ENCODE measurements around the gene ATP5MC3.
"Not testable (repeated sequence)": the region's sequence is repeated elsewhere in the genome, so short reads cannot be mapped to it uniquely, and the experiment has no call there.

Gene ATP5MC3

DNA sequence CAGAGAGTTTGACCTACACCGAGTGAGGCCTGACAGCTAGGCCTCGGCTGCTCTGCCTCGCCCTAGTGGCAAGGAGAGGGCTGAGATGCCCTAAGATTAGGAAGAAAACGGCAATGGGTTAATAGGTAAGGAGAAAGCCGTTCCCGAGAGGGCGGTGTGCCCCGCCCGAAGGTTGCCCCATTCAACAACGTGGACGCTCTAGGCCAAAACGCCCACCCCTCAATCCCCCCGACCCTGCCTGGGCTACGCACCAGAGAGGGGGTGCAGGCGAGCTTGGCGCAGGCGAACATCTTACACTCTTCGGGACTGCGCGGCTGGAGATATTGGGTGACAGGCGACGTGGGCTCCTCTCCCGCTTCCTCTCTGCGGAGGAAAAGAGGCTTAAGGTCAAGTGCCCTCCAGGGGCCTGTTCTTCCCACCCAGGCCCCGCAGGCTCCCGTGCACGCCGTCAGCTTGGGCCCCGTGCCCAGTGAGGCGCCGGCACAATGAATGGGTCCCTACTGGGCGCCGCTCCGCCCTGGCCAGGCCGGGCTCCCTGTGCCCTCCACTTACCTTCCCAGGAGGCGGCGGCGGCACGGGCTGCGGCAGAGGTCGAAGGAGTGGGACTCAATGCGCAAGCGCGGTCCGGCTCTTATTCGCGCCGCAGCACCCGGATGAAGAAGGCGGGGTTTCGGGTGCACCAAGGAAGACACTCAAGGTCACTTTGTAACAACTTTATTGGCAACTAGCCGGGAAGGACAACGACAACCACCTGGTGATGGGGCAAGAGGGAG is at the start of gene ATP5MC3:
Gene ATP5MC3, minus strand, starts transcription at position 607 of the 773 bp plus-strand sequence. Its CDS starts 317 bp downstream, at position 290.
- FAIRE-seq, result peak; percentile 86

DNA sequence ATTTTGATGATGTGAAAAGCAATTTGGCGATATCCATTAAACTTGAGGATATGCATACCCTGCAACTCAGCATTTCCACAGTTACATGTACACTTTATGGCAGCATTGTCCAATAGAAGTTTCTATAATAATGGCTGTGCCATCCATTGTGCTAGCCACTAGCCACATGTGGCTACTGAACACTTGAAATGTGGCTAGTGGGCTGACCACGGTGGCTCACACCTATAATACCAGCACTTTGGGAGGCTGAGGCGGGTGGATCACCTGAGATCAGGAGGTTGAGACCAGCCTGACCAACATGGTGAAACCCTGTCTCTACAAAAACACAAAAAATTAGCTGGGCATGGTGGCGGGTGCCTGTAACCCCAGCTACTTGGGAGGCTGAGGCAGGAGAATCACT is 47.1 kb upstream of the ATP5MC3 start:
- not testable (repeated sequence) for FAIRE-seq; DNase-seq (ENCODE audit: insufficient read length, low spot score)

More for the DNA sequence above, at the start of gene ATP5MC3:
- TF ChIP-seq POLR2A (IDR thresholded peaks at IDR 0.05; ENCODE audit: low read depth, low read length), result peak; percentile 95
- DNase-seq (ENCODE audit: insufficient read length, low spot score), result peak; percentile 80

DNA sequence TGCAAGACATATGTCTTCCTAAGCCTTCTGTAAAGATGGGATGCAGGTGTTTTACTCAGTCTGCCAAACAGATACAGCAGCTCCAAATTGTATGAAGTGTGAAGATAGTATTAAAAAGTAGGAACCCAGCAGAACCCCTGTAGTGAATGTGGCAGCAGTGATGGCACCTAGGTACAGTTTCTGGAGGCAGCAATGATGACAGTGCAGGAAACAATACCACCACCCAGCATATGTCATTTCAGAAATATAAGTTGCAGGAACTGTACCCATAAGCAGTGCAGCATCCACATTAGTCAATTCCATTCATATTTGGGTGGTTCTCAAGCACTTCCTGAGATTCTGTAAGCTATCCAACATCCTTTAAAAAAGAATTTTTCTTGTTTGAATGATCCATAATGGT is 46.7 kb upstream of the ATP5MC3 start:
- DNase-seq (ENCODE audit: insufficient read length, low spot score), result no peak
- TF ChIP-seq POLR2A (IDR thresholded peaks at IDR 0.05; ENCODE audit: low read depth, low read length), result no peak
- FAIRE-seq, result no peak

DNA sequence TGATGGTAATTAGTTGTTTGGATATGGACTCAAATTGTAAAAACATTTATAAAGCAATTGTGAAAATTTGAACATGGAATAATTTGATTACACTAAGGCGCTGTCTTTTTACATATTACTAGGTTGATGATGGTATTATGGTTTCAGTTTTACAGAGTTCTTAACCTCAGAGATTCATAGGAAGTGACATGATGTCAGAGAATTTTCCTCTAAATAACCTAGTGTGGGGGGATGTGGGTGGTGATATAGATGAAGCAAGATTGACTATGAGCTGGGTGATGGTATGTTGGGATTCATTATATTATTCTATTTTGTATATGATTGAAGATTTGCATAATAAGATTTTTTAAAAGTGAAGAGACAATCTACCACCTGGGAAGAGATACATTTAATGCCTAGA is 45.9 kb upstream of the ATP5MC3 start:
- DNase-seq (ENCODE audit: insufficient read length, low spot score), result no peak
- no peak for TF ChIP-seq POLR2A (IDR thresholded peaks at IDR 0.05; ENCODE audit: low read depth, low read length)
- no peak for FAIRE-seq

DNA sequence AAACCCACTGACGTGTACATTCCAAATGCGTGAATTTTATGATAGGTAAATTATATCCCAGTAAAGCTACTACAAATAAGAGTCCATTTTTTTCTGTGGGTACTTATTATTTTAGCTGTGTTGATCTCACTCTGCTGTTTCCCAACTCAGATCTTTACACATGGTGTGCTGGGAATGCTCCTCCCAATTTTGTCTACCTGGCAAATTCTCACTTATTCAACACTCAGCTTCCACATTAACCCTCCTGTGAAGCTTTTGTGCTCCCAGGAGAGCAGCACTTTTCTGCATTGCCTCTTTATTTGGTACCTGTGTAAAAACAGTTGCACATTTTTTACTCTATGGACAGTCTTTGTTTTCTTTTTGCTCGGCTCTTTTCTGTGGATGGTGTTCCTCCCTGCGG is 38.6 kb upstream of the ATP5MC3 start:
- no peak for FAIRE-seq
- TF ChIP-seq POLR2A (IDR thresholded peaks at IDR 0.05; ENCODE audit: low read depth, low read length), result no peak

DNA sequence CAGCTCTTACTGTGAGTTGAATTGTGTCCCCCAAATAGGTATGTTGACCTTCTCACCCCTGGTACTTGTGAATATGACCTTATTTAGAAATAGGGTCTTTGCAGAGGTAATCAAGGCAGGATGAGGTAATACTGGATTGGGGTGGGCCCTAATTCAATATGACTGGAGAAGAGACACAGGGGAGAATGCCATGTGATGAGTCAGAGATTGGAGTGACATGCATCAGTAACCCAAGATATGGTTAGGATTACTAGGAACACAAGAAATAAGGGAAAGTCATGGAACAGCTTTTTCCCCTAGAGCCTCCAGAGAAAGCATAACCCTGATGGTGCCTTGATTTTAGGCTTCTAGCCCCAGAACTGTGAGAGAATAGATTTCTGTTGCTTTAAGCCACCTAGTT is 37.0 kb upstream of the ATP5MC3 start:
- DNase-seq (ENCODE audit: insufficient read length, low spot score) (no peak), FAIRE-seq (no peak)
- no peak for TF ChIP-seq POLR2A (IDR thresholded peaks at IDR 0.05; ENCODE audit: low read depth, low read length)

More for the DNA sequence above, 38.6 kb upstream of the ATP5MC3 start:
- DNase-seq (ENCODE audit: insufficient read length, low spot score), result no peak

DNA sequence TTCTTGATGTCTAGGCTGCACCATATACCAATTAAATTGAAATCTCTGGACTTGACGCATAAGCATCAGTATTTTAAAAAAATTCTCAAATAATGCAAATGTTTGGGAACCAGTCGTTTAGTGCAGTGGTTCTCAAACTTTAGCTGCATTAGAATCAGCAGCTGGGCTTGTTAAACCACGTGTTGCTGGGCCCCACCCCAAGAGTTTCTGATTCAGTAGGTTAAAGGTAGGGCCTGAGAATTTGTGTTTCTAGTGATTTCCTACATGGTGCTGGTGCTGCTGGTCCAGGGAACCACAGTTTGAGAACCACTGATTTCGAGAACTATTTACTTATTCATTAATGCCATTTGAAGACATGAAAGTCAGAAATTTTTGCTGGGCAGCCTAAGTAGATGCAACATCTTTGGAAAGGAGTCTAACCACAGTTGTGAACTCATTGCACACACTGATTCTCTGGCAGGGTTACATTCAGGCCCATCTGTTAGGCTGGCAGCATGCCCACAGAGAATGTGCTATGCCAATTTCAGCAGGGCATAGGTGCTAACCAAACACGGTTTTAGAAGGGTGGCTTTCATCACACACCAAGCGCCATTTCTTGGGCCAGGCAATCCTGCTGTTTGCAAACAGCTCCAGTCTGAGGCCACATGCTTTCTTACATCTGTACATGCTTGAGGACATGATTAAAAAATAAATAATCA is 26.4 kb upstream of the ATP5MC3 start:
- FAIRE-seq, result no peak

DNA sequence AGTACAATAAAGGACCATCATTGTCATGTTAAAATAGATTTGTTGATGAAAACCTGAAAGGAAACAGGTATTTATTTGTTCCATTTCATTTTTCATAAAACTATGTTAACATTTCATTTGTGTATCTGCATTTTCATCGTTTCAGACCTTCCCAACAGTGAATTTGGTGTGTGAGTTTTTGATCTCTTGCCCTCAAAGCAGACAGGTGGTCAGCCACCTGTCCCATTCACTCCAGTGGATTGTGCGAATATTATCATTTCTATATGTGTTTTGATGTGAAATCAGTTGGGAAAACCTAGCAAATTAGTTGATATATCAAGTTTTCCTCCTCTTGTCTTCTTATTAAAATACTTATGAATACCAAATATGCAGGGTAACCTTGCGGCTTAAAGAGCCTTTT is 25.4 kb upstream of the ATP5MC3 start:
- no peak for DNase-seq (ENCODE audit: insufficient read length, low spot score)
- TF ChIP-seq POLR2A (IDR thresholded peaks at IDR 0.05; ENCODE audit: low read depth, low read length), result no peak
- FAIRE-seq, result no peak

More for the DNA sequence above, 26.4 kb upstream of the ATP5MC3 start:
- DNase-seq (ENCODE audit: insufficient read length, low spot score), result no peak
- TF ChIP-seq POLR2A (IDR thresholded peaks at IDR 0.05; ENCODE audit: low read depth, low read length), result no peak

DNA sequence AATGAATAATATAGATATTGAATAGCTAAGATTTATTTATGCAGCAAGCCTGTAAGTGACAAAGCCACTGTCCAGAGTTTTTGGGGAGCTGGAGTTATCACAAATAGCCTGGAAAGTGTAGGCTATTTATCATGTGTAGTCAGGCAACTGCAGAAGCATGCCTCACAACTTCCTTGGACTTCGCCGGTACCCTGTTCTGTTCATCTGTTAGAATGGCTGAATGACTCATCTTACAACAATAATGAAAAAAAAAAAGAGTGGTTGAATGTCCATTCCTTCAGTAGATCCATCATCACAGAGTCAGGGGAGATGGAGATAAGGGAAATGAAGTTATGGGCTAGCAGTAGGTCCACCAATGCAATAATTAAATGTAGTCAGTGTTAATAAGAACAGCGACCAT is 24.0 kb upstream of the ATP5MC3 start:
- FAIRE-seq (peak; percentile 62), DNase-seq (ENCODE audit: insufficient read length, low spot score) (no peak)
- TF ChIP-seq POLR2A (IDR thresholded peaks at IDR 0.05; ENCODE audit: low read depth, low read length), result no peak

DNA sequence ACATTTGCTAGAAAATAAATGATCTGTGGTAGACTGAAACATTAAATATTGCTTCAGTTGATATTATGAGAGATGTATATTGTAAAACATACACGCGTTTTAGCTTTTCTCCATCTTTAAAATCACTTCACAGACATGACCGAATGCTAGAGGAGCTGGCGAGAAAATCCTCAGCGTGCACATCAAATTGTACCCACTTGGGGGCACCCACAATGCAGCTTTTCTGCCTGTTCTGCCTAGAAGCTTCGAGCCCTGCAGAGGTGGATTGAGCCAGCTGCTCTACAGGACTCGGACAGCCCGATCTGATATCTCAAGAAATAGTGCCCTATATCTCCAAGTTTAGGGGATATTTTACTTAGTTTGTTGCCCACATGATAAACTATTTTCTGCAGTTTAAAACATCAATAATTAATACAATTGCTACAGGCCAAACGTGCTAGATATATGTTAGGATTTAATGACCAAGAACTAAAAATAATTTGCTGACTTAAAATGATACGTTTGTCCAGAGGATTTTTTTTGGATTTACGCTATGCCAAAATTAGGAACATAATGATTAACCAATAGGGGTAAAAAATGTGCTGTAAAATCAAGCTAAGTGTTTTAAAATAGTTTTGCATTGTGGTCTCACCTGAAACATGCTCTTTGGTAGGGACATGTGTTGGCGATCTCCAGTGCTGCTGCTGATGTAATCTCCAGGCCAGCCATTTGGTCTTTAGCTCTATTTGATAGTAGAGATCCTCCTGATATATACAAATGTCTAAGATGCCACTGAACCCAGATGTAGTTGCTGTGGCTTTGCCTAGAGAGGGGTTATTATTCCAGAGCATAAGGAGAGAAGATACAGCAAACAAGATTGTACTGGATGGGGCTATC is 22.3 kb upstream of the ATP5MC3 start:
- FAIRE-seq, result peak; percentile 78
- TF ChIP-seq POLR2A (IDR thresholded peaks at IDR 0.05; ENCODE audit: low read depth, low read length), result no peak
- DNase-seq (ENCODE audit: insufficient read length, low spot score), result no peak

DNA sequence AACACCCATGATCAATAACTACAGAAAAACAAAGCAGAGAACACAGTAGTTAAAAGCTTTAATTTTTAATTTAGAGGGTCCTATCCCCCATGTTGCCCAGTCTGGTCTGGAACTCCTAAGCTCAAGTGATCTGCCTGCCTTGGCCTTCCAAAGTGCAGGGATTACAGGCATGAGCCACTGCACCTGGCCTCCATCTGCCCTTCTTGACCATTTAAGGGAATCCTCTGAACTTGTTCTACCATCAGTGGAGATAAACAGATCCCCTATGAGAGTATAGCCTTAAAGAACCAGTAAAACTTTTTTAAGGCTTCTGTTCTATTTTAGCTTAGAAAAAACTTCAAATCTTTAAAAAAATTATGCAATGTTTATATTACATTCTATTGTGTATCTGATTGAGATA is 13.5 kb upstream of the ATP5MC3 start:
- DNase-seq (ENCODE audit: insufficient read length, low spot score) (no peak), FAIRE-seq (no peak)
- TF ChIP-seq POLR2A (IDR thresholded peaks at IDR 0.05; ENCODE audit: low read depth, low read length), result no peak

DNA sequence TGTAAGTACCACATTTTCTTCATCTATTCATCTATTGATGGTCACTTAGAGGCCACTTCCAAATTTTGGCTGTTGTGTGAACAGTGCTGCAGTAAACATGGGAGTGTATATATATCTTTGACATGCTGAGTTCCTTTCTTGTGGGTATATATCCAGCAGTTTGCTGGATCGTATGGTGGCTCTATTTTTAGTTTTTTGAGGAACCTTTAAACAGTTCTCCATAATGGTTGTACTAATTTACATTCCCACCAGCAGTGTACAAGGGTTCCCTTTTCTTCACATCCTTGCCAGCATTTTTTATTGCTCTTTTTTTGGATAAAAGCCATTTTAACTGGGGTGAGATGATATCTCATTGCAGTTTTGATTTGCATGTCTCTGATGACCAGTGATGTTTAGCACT is 7.3 kb upstream of the ATP5MC3 start:
- FAIRE-seq (no peak), DNase-seq (ENCODE audit: insufficient read length, low spot score) (no peak)
- TF ChIP-seq POLR2A (IDR thresholded peaks at IDR 0.05; ENCODE audit: low read depth, low read length), result no peak

DNA sequence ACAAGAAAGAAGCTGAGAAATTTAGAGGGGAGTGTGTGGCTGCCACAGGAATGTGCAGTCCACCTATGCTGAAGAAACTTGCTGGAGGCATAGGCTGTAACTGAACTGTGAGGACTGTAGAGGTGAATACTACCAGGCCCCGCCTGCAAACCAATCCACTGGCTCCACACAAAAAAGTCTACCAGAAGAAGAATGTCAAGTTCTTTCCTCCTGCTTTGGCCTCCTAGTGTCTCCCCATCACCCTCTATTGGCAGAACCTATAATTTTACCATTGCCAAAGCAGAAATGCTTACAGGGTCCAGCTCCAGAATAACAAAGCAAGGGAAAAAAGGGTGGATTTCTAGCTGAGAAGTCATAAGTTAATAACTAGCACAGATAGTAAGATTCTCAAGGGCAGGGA is 5.9 kb upstream of the ATP5MC3 start:
- peak; percentile 36 for FAIRE-seq
- no peak for TF ChIP-seq POLR2A (IDR thresholded peaks at IDR 0.05; ENCODE audit: low read depth, low read length)
- DNase-seq (ENCODE audit: insufficient read length, low spot score), result no peak

DNA sequence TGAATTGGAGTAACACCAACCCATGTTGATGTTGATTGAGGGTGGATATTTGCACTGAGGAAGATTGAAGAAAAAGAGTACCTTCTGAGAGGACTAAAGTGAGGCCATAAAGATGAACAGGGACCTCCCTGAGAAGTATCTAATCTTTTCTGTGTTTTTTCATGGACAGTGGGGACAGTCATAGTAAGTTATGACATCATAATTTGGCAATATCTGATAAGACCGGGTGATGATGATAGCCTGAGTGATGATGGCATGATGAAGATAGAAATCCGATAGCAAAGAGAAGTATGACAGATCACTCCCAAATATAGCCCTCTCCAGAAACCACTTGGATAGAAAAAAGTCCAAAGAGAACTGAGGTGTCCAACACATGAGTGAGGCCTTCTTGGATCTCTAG is 2.2 kb upstream of the ATP5MC3 start:
- FAIRE-seq (no peak), DNase-seq (ENCODE audit: insufficient read length, low spot score) (no peak)
- no peak for TF ChIP-seq POLR2A (IDR thresholded peaks at IDR 0.05; ENCODE audit: low read depth, low read length)
